ENCODE data around the gene SASH1. TPM values are rescaled to one million over a fixed set of nuclear protein-coding genes. Genes with fewer than 3 reads are reported as not detected.
"Not testable (repeated sequence)": the region's sequence is repeated elsewhere in the genome, so short reads cannot be mapped to it uniquely, and the experiment has no call there.

The SASH1 gene
- total RNA-seq, 2 donors from 2014 or later = 4.6 to 12.4 TPM

DNA sequence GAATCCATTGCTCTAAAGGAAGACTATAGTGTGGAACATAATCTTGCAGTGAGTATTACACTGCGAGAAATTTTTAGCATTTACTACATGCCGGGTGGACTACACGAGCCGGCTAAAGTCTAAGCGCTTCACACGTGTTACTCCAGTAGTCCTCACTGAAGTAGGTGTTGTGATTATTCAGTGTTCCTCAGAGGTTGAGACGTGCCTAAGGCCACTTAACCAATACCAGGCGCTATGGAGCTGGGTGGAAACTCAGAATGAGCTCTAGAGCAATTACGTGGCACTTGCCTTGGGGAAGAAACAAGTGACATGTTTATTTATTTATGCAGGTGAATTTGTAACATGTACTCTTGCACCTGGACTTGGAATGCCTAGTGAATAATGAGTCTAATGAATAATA is 46.4 kb downstream of the SASH1 start:
- no peak overlapping the region for H3K4me3 ChIP-seq (ENCODE audit: low read length)
- no peaks in the 10 kb centered on the region for H3K27me3 ChIP-seq (ENCODE audit: control insufficient read depth, insufficient read depth, low read length, poor library complexity, severe bottlenecking)
- H3K27ac Mint-ChIP-seq = no peak overlapping the region
- H3K36me3 ChIP-seq (ENCODE audit: control insufficient read depth, insufficient read depth, low read length) = no peaks in the 10 kb centered on the region
- TF ChIP-seq, protein P1, sequence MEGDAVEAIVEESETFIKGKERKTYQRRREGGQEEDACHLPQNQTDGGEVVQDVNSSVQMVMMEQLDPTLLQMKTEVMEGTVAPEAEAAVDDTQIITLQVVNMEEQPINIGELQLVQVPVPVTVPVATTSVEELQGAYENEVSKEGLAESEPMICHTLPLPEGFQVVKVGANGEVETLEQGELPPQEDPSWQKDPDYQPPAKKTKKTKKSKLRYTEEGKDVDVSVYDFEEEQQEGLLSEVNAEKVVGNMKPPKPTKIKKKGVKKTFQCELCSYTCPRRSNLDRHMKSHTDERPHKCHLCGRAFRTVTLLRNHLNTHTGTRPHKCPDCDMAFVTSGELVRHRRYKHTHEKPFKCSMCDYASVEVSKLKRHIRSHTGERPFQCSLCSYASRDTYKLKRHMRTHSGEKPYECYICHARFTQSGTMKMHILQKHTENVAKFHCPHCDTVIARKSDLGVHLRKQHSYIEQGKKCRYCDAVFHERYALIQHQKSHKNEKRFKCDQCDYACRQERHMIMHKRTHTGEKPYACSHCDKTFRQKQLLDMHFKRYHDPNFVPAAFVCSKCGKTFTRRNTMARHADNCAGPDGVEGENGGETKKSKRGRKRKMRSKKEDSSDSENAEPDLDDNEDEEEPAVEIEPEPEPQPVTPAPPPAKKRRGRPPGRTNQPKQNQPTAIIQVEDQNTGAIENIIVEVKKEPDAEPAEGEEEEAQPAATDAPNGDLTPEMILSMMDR (conservative IDR thresholded peaks at IDR 0.05) = no peak
- 92 to 100% methylated on average over 7 to 9 of the region's 9 CpGs for WGBS, 2 experiments (ENCODE audit: insufficient coverage in 1 of 2, insufficient read length in 1 of 2)
- H3K27me3 Mint-ChIP-seq (ENCODE audit: insufficient read depth) = no peaks in the 10 kb centered on the region
- H3K4me3 Mint-ChIP-seq = no peak overlapping the region
- no peak overlapping the region for H3K27ac ChIP-seq (ENCODE audit: low read depth, low read length)
- H3K9ac ChIP-seq (ENCODE audit: extremely low read depth, low read length, poor library complexity, severe bottlenecking) = no peak overlapping the region
- no peaks in the 10 kb centered on the region for H3K4me1 ChIP-seq (ENCODE audit: control insufficient read depth, insufficient read depth, low read length)
- H3K9me3 ChIP-seq (ENCODE audit: control insufficient read depth, low read length) = no peaks in the 10 kb centered on the region
- H3K4me1 Mint-ChIP-seq = peaks cover 15% of the 10 kb centered on the region
- peaks cover 3% of the 10 kb centered on the region for H3K36me3 Mint-ChIP-seq (ENCODE audit: low read depth)
- no peak for DNase-seq
- H3K9me3 Mint-ChIP-seq = no peaks in the 10 kb centered on the region

- no peak overlapping the region for H3K9ac ChIP-seq (ENCODE audit: extremely low read depth, low read length, poor library complexity, severe bottlenecking)
- H3K27ac ChIP-seq (ENCODE audit: low read depth, low read length) = no peak overlapping the region
- Mint-ChIP-seq H3K4me1 (peaks cover 13% of the 10 kb centered on the region), H3K9me3 (no peaks in the 10 kb centered on the region), H3K36me3 (ENCODE audit: low read depth) (peaks cover 3% of the 10 kb centered on the region), H3K27me3 (ENCODE audit: insufficient read depth) (no peaks in the 10 kb centered on the region), H3K27ac (no peak overlapping the region), H3K4me3 (no peak overlapping the region)
- no peaks in the 10 kb centered on the region for H3K4me1 ChIP-seq (ENCODE audit: control insufficient read depth, insufficient read depth, low read length)
- no peak overlapping the region for H3K4me3 ChIP-seq (ENCODE audit: low read length)
- H3K27me3 ChIP-seq (ENCODE audit: control insufficient read depth, insufficient read depth, low read length, poor library complexity, severe bottlenecking) = no peaks in the 10 kb centered on the region
- H3K36me3 ChIP-seq (ENCODE audit: control insufficient read depth, insufficient read depth, low read length) = no peaks in the 10 kb centered on the region
- no peak for DNase-seq
- TF ChIP-seq, protein P1 (conservative IDR thresholded peaks at IDR 0.05) = no peak
- no peaks in the 10 kb centered on the region for H3K9me3 ChIP-seq (ENCODE audit: control insufficient read depth, low read length)
- WGBS, 2 experiments (ENCODE audit: insufficient coverage in 1 of 2, insufficient read length in 1 of 2) = 92 to 98% methylated on average over 9 to 12 of the region's 12 CpGs
Measured at GRCh38 chr6:148389917-148390316, 47.3 kb downstream of the SASH1 start.

DNA sequence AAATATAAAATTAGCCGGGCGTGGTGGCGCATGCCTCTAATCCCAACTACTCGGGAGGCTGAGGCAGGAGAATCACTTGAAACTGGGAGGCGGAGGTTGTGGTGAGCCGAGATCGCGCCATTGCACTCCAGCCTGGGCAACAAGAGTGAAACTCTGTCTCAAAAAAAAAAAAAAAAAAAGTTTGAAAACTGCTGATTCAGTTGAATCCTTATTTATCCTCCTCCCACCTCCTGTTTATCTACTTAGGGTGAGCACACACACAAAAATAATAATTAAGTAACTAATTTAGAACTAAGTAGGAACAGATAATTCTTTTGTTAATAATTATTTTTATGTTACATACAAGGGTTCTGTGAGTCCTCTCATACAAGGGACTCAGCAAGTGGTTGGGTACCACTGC is 49.5 kb downstream of the SASH1 start:
- not testable (repeated sequence) for H3K36me3 ChIP-seq (ENCODE audit: control insufficient read depth, insufficient read depth, low read length); H3K36me3 Mint-ChIP-seq (ENCODE audit: low read depth); H3K4me3 ChIP-seq (ENCODE audit: low read length); H3K27me3 ChIP-seq (ENCODE audit: control insufficient read depth, insufficient read depth, low read length, poor library complexity, severe bottlenecking); H3K4me1 ChIP-seq (ENCODE audit: control insufficient read depth, insufficient read depth, low read length); H3K9ac ChIP-seq (ENCODE audit: extremely low read depth, low read length, poor library complexity, severe bottlenecking); H3K27ac Mint-ChIP-seq; H3K27me3 Mint-ChIP-seq (ENCODE audit: insufficient read depth); H3K27ac ChIP-seq (ENCODE audit: low read depth, low read length); H3K9me3 ChIP-seq (ENCODE audit: control insufficient read depth, low read length); H3K9me3 Mint-ChIP-seq; H3K4me3 Mint-ChIP-seq; DNase-seq; H3K4me1 Mint-ChIP-seq
- 89 to 90% methylated on average over 4 to 8 of the region's 8 CpGs for WGBS, 2 experiments (ENCODE audit: insufficient coverage in 1 of 2, insufficient read length in 1 of 2)

DNA sequence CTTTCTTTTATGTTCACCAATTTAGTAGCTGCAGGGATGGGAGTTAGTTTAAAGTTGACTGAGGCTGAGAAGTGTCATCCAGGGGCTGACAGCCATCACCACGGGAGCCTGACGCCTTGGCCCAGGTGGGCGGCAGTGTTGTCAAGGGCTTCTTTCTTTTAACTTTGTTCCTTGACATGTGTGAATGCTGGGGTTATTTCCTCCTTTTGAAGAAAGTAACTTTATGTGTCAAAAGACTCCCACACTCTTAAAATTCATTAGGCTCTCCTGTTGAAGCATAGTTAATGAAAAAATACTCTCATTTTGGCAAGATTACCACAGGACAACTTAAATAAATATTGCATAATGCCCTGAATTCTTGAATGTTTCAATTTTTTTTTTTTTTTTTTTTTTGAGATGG is 50.0 kb downstream of the SASH1 start:
- Histone ChIP-seq H3K4me3 (ENCODE audit: low read length) (no peak overlapping the region), H3K9me3 (ENCODE audit: control insufficient read depth, low read length) (no peaks in the 10 kb centered on the region), H3K4me1 (ENCODE audit: control insufficient read depth, insufficient read depth, low read length) (no peaks in the 10 kb centered on the region), H3K36me3 (ENCODE audit: control insufficient read depth, insufficient read depth, low read length) (no peaks in the 10 kb centered on the region), H3K9ac (ENCODE audit: extremely low read depth, low read length, poor library complexity, severe bottlenecking) (no peak overlapping the region), H3K27me3 (ENCODE audit: control insufficient read depth, insufficient read depth, low read length, poor library complexity, severe bottlenecking) (no peaks in the 10 kb centered on the region), H3K27ac (ENCODE audit: low read depth, low read length) (peak overlapping the region; percentile 17)
- WGBS, 2 experiments (ENCODE audit: insufficient coverage in 1 of 2, insufficient read length in 1 of 2) = 56 to 71% methylated on average over 3 of the region's 3 CpGs
- TF ChIP-seq, protein P1 (conservative IDR thresholded peaks at IDR 0.05) = no peak
- DNase-seq = peak; percentile 63
- H3K4me1 Mint-ChIP-seq = peaks cover 4% of the 10 kb centered on the region
- H3K27me3 Mint-ChIP-seq (ENCODE audit: insufficient read depth) = no peaks in the 10 kb centered on the region
- no peak overlapping the region for H3K27ac Mint-ChIP-seq
- no peak overlapping the region for H3K4me3 Mint-ChIP-seq
- peaks cover 3% of the 10 kb centered on the region for H3K36me3 Mint-ChIP-seq (ENCODE audit: low read depth)
- H3K9me3 Mint-ChIP-seq = no peaks in the 10 kb centered on the region
